ENCODE results near the gene PSMC3. TPM values are rescaled to one million over a fixed set of nuclear protein-coding genes. Genes with fewer than 3 reads are reported as not detected.

The PSMC3 gene
- total and polyA plus RNA-seq, 2 of the 13 experiments (the other 11 are each of a cell fraction or from before 2014, with no cell fraction given): 75.8 to 214 TPM

- TF ChIP-seq ZNF512B (CRISPR knock-in tag; IDR thresholded peaks at IDR 0.05; ENCODE audit: borderline replicate concordance): no peak
- TF ChIP-seq DNMT1 (CRISPR knock-in tag; IDR thresholded peaks at IDR 0.05): no peak
- no peak for TF ChIP-seq FOXA3 (CRISPR knock-in tag; IDR thresholded peaks at IDR 0.05)
- no peak for TF ChIP-seq SMAD1 (CRISPR knock-in tag; IDR thresholded peaks at IDR 0.05; ENCODE audit: borderline replicate concordance, low read depth)
- no peak for TF ChIP-seq ZNF782 (CRISPR knock-in tag; IDR thresholded peaks at IDR 0.05; ENCODE audit: borderline replicate concordance)
- TF ChIP-seq TBP (CRISPR knock-in tag; IDR thresholded peaks at IDR 0.05): no peak
- TF ChIP-seq BRCA1 (CRISPR knock-in tag; IDR thresholded peaks at IDR 0.05): no peak
- TF ChIP-seq ZSCAN5A (CRISPR knock-in tag; IDR thresholded peaks at IDR 0.05; ENCODE audit: borderline replicate concordance): no peak
- no peak for TF ChIP-seq ZBTB3 (CRISPR knock-in tag; IDR thresholded peaks at IDR 0.05; ENCODE audit: borderline replicate concordance, low read depth)
- TF ChIP-seq ATRX (CRISPR knock-in tag; IDR thresholded peaks at IDR 0.05; ENCODE audit: borderline replicate concordance): no peak
- TF ChIP-seq ZNF652 (CRISPR knock-in tag; IDR thresholded peaks at IDR 0.05; ENCODE audit: borderline replicate concordance, low read depth): no peak
- no peak for TF ChIP-seq GMEB2 (CRISPR knock-in tag; IDR thresholded peaks at IDR 0.05; ENCODE audit: low read depth)
- no peak for TF ChIP-seq TEAD3 (CRISPR knock-in tag; optimal IDR thresholded peaks at IDR 0.05; ENCODE audit: borderline replicate concordance)
- TF ChIP-seq ZBTB38 (CRISPR knock-in tag; IDR thresholded peaks at IDR 0.05): no peak
- TF ChIP-seq XBP1 (CRISPR knock-in tag; IDR thresholded peaks at IDR 0.05): no peak
- TF ChIP-seq NR3C1 (CRISPR knock-in tag; IDR thresholded peaks at IDR 0.05): no peak
- TF ChIP-seq ZNF20 (CRISPR knock-in tag; IDR thresholded peaks at IDR 0.05): no peak
- no peak for TF ChIP-seq IKZF4 (CRISPR knock-in tag; IDR thresholded peaks at IDR 0.05; ENCODE audit: borderline replicate concordance, low read depth, not compliant biosample characterization)
- no peak for TF ChIP-seq E2F1 (CRISPR knock-in tag; IDR thresholded peaks at IDR 0.05)
- TF ChIP-seq ZNF337 (CRISPR knock-in tag; IDR thresholded peaks at IDR 0.05; ENCODE audit: borderline replicate concordance, low read depth): no peak
- TF ChIP-seq NFE2 (CRISPR knock-in tag; IDR thresholded peaks at IDR 0.05): no peak
- TF ChIP-seq NR2F2 (IDR thresholded peaks at IDR 0.05; ENCODE audit: borderline replicate concordance, low read depth): no peak; the same call in 1 of the 2 replicates
- no peak for TF ChIP-seq TAF1 (CRISPR knock-in tag; IDR thresholded peaks at IDR 0.05)
- TF ChIP-seq ZNF331 (CRISPR knock-in tag; IDR thresholded peaks at IDR 0.05): no peak
Observed at GRCh38 chr11:47373876-47374719, 52.1 kb downstream of the PSMC3 start (continued).
